Osteoblast (primary cell): Measurements from ENCODE around the gene CDC7. TPM values are rescaled to one million over a fixed set of nuclear protein-coding genes. Genes with fewer than 3 reads are reported as not detected.

Source experiments
- DNase-seq: peaks from one replicate; pipeline ENCODE4 v3.0.0; 2011; ENCODE audit warnings: low spot score, mixed read lengths; ENCODE audit not compliant: insufficient read length; ENCODE audit errors: missing footprints
- H2AFZ ChIP-seq: 2 replicates; pipeline ENCODE4 v1.6.0; 2011; ENCODE audit warnings: mild to moderate bottlenecking, low read length
- H3K27ac ChIP-seq: 2 replicates; pipeline ENCODE4 v1.5.1; 2011; ENCODE audit warnings: mild to moderate bottlenecking, low read depth, low read length, moderate library complexity
- H3K27me3 ChIP-seq: 2 replicates; pipeline ENCODE4 v1.6.0; 2012; ENCODE audit warnings: mild to moderate bottlenecking, control low read depth, inconsistent platforms, low read length, moderate library complexity; ENCODE audit not compliant: insufficient read depth
- H3K36me3 ChIP-seq: 2 replicates; pipeline ENCODE4 v1.5.1; 2011; ENCODE audit warnings: mild to moderate bottlenecking, low read length, control low read depth, moderate library complexity; ENCODE audit not compliant: insufficient read depth
- H3K4me1 ChIP-seq: 2 replicates; pipeline ENCODE4 v1.5.1; 2011; ENCODE audit warnings: mild to moderate bottlenecking, low read length, control low read depth, moderate library complexity; ENCODE audit not compliant: insufficient read depth
- H3K4me2 ChIP-seq: 2 replicates; pipeline ENCODE4 v1.6.0; 2011; ENCODE audit warnings: mild to moderate bottlenecking, low read length; ENCODE audit not compliant: insufficient read depth
- H3K4me3 ChIP-seq: fragments of 200-600 bp; sonication (generic); 3 replicates; pipeline ENCODE4 v1.5.1; 2012; ENCODE audit warnings: mild to moderate bottlenecking, low read length, inconsistent platforms; ENCODE audit not compliant: insufficient read depth
- H3K79me2 ChIP-seq: 2 replicates; pipeline ENCODE4 v1.6.0; 2012; ENCODE audit warnings: mild to moderate bottlenecking, low read length, control low read depth, inconsistent platforms; ENCODE audit not compliant: insufficient read depth
- H3K9me3 ChIP-seq: 2 replicates; pipeline ENCODE4 v1.5.1; 2011; ENCODE audit warnings: low read depth, low read length, control low read depth
- H4K20me1 ChIP-seq: 2 replicates; pipeline ENCODE4 v1.6.0; 2012; ENCODE audit warnings: mild to moderate bottlenecking, low read length, control low read depth; ENCODE audit not compliant: insufficient read depth
- total RNA-seq: library from RNA; depleted of rRNA; stranded (reverse); fragments of >200 nt; gene quantifications from 2 replicates; pipeline ENCODE4 v1.2.3, GENCODE V29; 2012
- TF ChIP-seq, protein P1 (sequence below): IDR thresholded peaks from 2 replicates; pipeline ENCODE4 v1.5.1; 2011; ENCODE audit warnings: mild to moderate bottlenecking, low read depth, low read length, moderate library complexity; ENCODE audit errors: extremely low read depth

CDC7 gene
- total RNA-seq, 1 donor: 3.3 TPM

DNA sequence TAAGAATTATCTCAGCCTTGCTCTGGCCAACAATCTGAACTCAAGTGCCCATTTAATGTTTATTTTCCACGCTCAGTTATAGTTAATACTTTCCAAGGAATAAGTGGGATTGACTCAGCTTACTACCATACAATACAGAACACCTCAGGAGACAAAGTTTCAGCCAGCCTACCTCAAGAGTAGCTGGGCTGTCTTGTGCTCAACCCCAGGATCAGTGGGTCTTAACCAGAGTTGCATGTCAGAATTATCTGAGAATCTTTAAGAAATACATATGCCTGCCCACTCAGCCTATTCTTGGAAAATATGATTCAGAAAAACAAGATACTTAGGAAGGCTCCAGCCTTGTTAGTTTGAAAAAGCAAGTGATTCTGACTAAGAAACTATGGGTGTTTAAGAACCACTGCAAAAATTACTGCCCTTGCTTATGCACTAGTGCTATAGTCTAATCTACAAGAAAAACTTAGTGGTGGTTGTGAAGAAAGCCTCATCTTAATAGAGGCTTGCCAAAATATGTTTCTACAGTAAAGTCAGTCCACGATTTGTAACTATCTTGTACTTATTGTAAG is 20.4 kb downstream of the CDC7 start:
- H3K9me3 ChIP-seq: no peaks in the 10 kb centered on the region
- no peaks in the 10 kb centered on the region for H4K20me1 ChIP-seq
- H3K27ac ChIP-seq: no peak overlapping the region
- no peak for DNase-seq
- H3K27me3 ChIP-seq: no peaks in the 10 kb centered on the region
- H3K4me2 ChIP-seq: no peak overlapping the region
- H3K4me3 ChIP-seq: no peak overlapping the region
- H2AFZ ChIP-seq: no peak overlapping the region
- H3K79me2 ChIP-seq: no peaks in the 10 kb centered on the region
- H3K4me1 ChIP-seq: no peaks in the 10 kb centered on the region
- H3K36me3 ChIP-seq: no peaks in the 10 kb centered on the region
- TF ChIP-seq, protein P1, sequence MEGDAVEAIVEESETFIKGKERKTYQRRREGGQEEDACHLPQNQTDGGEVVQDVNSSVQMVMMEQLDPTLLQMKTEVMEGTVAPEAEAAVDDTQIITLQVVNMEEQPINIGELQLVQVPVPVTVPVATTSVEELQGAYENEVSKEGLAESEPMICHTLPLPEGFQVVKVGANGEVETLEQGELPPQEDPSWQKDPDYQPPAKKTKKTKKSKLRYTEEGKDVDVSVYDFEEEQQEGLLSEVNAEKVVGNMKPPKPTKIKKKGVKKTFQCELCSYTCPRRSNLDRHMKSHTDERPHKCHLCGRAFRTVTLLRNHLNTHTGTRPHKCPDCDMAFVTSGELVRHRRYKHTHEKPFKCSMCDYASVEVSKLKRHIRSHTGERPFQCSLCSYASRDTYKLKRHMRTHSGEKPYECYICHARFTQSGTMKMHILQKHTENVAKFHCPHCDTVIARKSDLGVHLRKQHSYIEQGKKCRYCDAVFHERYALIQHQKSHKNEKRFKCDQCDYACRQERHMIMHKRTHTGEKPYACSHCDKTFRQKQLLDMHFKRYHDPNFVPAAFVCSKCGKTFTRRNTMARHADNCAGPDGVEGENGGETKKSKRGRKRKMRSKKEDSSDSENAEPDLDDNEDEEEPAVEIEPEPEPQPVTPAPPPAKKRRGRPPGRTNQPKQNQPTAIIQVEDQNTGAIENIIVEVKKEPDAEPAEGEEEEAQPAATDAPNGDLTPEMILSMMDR: no peak

DNA sequence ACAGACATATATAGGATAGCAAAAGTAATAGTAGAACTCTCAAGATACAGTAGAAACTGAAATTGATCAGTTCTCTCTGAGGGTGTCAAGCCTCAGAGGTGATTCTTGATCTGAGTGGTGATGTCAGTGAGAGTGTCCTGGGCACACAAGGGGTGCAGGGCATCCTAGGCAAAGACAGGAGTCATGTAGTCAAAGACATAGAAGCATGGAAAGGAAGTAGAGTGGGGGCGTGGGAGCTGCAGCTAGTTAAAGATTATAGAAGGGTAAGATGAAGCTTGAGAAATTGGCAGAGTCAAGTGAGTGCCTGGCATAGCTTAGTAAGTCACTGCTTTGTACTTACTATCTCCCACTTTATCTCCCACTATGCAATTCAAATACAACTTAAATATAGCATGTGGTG is 22.8 kb downstream of the CDC7 start:
- Histone ChIP-seq H3K27me3 (no peaks in the 10 kb centered on the region), H3K79me2 (no peaks in the 10 kb centered on the region), H3K4me2 (no peak overlapping the region), H3K27ac (no peak overlapping the region), H3K9me3 (no peaks in the 10 kb centered on the region), H2AFZ (no peak overlapping the region), H4K20me1 (no peaks in the 10 kb centered on the region), H3K4me3 (no peak overlapping the region), H3K4me1 (no peaks in the 10 kb centered on the region), H3K36me3 (no peaks in the 10 kb centered on the region)
- DNase-seq: no peak
- TF ChIP-seq, protein P1: no peak

DNA sequence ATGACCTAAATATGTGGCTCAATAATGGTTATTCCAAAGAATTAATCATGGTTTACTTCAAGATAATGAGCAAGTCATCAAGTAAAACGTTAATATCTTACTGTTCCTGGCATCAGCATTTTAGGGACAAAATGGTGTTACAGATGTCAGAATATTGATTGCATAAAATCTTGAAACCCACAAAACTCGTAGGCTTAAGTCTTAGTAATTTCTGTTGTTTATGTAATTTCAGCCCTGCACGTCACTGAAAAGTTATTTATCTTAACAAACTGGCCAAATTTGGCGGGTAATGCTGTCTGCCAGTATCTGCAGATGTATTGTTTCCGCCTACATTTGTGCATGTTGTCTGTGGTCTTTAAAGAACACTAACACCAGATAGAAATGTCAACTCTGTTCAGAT is 25.8 kb downstream of the CDC7 start:
- H3K4me3 ChIP-seq: no peak overlapping the region
- H3K27ac ChIP-seq: no peak overlapping the region
- no peaks in the 10 kb centered on the region for H3K9me3 ChIP-seq
- H4K20me1 ChIP-seq: no peaks in the 10 kb centered on the region
- TF ChIP-seq, protein P1: no peak
- DNase-seq: no peak
- H3K36me3 ChIP-seq: no peaks in the 10 kb centered on the region
- no peaks in the 10 kb centered on the region for H3K4me1 ChIP-seq
- no peak overlapping the region for H2AFZ ChIP-seq
- H3K4me2 ChIP-seq: no peak overlapping the region
- H3K79me2 ChIP-seq: no peaks in the 10 kb centered on the region
- H3K27me3 ChIP-seq: no peaks in the 10 kb centered on the region

DNA sequence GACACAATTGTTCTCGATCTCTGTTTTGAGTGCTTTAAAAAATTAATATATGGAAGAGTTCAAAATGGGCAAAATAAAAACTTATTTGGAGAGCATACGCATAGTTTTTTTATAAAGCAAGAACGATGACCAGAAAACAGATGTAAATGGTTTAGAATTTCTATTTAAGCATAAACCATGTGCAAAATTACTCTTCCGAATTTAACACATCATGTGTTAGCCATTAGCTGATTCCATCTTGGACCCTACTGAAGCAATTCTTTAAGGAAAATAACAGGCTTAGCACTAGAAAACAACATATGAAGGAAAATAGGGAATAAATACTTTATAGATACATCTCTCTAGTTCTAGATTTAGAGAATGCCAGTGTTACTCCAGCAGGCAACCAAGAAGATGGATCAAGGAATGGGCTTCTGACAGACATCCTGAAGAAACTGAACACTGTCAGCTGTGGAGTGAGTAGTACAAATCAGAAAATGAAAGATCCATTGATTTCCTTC is 26.7 kb downstream of the CDC7 start:
- Histone ChIP-seq H3K27me3 (no peaks in the 10 kb centered on the region), H3K9me3 (no peaks in the 10 kb centered on the region), H2AFZ (no peak overlapping the region), H3K4me1 (no peaks in the 10 kb centered on the region), H3K27ac (no peak overlapping the region), H4K20me1 (no peaks in the 10 kb centered on the region), H3K4me2 (no peak overlapping the region), H3K4me3 (no peak overlapping the region), H3K79me2 (no peaks in the 10 kb centered on the region), H3K36me3 (no peaks in the 10 kb centered on the region)
- DNase-seq: no peak
- TF ChIP-seq, protein P1: no peak
